ENCODE data around the gene GRAMD1C.
A peak's percentile ranks its signal among the peaks of the same experiment; 100 is the strongest.
"Not testable (repeated sequence)": the region's sequence is repeated elsewhere in the genome, so short reads cannot be mapped to it uniquely, and the experiment has no call there.

GRAMD1C gene

GRCh38 chr3:113838631-113839209 is at the start of gene GRAMD1C:
TSS of gene GRAMD1C (plus strand) at chr3:113838788. CDS start at chr3:113838910, 122 bp downstream.
- DNase-seq (ENCODE audit: low spot score): peak; percentile 88

DNA sequence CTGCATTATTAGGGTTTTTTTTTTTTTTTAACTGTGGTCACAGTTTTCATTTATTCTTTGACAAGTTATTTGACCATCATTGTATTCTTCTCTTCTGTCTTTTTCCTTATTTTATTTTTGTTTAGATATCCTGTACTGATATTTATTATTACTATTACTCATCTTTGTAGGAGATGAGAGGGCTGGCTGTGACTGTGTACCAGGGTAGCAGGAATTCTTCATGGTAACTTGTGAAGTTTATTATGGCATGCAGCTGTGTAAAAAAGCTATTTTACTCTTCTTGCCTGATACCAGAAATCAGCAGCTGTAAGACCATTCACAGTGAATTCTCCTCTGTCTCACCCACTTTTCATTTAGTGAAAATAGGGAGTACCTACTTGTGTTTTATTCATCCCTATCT is 47.2 kb upstream of the GRAMD1C start:
- no peak for DNase-seq (ENCODE audit: low spot score)

- DNase-seq (ENCODE audit: low spot score): no peak
These were observed 44.1 kb upstream of the GRAMD1C start for GRCh38 chr3:113794526-113794925.

- no peak for DNase-seq (ENCODE audit: low spot score)
These were observed 42.9 kb upstream of the GRAMD1C start for GRCh38 chr3:113795693-113796092.

DNA sequence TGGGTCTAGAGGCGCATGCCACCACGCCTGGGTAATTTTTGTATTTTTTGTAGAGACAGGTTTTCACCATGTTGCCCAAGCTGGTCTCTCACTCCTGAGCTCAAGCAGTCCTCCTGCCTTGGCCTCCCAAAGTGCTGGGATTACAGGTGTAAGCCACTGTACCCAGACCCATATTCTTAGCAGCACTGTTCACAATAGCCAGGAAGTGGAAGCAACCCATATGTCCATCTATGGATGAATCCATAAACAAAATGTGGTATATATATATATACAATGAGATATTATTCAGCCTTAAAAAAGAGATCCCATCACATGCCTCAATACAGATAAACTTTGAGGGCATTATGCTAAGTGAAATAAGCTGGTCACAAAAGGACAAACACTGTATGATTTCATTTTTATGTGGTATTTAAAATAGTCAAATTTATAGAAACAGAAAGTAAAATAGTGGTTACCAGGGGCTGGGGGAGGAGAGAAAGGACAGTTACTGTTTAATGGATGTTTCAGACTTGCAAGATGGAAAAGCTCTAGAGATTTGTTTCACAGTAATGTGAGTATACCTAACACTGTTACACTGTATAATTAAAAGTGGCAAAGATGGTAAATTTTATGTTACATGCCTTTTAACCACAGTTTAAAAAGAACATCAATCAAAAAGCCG is 35.7 kb upstream of the GRAMD1C start:
- DNase-seq (ENCODE audit: low spot score): no peak

DNA sequence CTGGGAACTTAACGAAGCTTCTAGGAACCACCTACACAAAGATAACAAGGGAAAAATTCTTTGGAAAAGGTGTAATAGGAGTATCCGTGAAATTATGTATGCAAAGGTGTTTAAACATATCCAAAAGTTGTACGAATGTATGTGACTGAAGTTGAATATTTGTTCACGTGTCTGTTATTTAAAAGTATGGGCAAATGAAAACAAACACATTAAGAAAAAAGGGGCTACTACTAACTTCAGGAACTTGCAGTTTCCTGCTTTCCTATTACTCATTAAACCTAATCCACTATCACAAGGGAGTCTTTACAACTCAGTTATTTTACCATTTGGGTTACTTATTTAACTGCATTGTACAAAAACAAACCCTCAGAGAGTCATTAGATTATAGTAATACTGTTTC is 33.9 kb upstream of the GRAMD1C start:
- DNase-seq (ENCODE audit: low spot score): no peak

DNA sequence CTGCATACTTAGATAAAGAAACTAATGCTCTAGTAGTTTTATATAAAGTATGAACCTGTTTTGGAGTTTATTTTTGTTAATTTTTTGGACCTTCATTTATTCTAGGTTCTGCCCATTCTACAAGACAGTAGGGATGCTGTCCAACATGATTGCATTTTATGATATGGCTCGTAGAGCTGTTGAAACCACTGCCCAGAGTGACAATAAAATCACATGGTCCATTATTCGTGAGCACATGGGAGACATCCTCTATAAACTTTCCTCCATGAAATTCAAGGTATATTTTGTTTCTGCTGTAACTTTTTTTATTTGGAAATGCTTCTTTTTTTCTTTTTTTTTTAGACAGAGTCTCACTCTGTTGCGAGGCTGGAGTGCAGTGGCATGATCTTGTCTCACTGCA is 33.3 kb upstream of the GRAMD1C start:
- DNase-seq (ENCODE audit: low spot score): no peak

DNA sequence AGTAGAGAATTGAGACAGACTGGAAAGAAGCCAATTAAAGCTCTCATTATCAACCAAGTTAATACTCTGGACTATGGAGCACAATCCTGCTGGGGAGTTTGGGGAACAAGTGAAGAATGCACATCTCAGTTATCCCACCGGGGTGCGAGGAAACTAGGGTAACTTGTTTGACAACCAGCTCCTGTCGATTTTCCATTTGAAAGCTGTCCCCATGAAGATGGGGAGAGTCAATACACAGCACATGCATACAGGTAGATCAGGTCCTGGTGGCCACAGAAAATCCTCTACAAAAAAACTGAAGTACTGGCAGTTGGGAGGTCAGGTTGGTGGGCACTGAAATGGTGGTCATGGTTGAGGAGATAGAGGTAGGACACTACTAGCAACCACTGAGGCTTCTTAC is 25.7 kb upstream of the GRAMD1C start:
- DNase-seq (ENCODE audit: low spot score): no peak

- DNase-seq (ENCODE audit: low spot score): no peak
These were observed 18.7 kb upstream of the GRAMD1C start for GRCh38 chr3:113819866-113820265.

- DNase-seq (ENCODE audit: low spot score): no peak
These were observed 13.5 kb upstream of the GRAMD1C start for GRCh38 chr3:113825090-113825489.

DNA sequence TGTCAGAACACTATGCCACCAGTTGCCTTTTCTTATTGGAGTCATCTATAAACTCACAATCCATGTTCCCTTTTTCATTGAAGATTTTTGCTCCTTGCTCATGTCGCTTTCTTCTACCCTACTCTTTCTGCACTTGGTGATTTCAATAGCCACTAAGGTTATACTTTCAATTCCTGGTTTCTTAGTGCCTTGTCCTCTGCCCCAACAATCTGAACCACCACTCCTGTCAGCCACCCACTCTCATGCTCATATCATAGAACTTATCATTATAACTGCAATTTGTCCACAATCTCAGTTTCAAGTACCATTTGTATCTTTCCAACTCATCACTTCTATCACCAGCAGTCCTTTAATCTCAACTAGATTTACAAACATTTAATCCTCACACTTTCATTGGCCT is 10.0 kb upstream of the GRAMD1C start:
- DNase-seq (ENCODE audit: low spot score): no peak

DNA sequence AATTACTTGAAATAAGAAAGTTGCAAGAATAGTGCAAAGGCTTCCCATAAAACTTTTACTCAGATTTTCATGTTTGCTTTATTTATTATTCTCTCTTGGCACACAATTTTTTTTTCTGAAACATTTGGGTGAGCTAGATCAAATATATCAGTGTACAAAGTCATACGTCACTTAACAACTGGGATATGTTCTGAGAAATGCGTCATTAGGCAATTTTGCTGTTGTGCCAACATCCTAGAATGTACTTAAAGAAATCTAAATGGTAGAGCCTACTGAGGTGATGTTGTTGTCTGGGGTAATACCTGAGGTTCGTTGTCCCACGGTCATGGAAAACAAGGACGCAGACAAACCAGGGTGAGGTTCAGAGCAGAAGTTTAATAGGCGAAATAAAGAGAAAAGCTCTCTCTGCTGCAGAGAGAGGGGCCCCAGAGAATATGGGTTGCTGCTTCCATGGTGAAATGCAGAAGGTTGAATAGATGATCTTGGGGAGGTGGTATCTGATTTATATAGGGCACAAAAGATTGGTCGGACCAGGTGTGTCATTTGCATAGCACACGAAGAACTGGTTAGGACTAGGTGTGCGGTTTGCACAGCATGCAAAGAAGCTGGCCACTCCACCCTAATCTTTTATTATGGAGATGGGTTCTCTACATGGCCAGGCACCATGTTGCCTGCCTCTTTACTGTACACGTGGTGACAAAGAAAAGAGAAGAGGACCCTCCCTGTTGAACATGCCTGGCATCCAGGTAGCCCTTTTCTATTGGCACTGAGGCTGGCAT is 8.8 kb upstream of the GRAMD1C start:
- DNase-seq (ENCODE audit: low spot score): no peak

DNA sequence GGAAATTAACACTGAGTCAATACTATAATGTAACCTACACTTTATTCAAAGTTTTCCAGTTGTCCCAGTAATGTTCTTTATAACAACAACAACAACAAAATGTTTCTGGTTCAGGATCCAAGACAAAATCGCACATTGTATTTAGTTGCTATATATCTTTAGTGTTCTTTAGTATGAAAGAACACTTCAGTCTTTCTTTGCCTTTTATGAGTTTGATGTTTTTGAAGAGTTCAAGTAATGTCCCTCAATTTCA is 7.6 kb upstream of the GRAMD1C start:
- no peak for DNase-seq (ENCODE audit: low spot score)

DNA sequence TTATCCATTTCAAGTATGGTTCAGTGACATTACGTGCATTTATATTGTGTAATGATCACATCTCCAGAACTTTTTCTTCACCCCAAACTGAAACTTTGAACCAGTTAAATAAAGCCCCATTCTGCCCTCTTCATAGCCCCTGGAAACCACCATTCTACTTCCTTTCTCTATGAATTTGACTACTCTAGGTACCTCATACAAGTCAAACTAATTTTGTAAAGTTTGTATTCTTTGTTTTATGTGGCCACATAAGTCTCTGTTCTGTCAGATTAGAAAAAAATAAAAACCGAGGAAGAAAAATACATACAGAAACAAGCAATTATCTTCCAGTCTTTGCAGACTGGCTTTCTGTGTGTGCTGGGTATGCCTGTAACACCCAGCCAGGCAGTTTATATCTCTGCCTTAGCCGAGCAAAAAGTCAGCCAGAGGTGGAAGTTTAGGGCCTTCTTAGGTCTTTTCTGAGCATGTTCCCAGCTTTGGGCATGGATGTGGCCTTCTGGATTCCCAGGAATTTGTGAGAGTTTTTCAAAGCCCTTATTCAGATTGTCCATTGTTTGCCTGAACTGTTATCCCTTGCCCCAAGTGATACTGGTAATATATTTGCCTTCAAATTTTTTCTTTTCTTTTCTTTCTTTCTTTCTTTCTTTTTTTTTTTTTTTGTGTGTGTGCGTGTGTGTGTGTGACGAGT is 6.0 kb upstream of the GRAMD1C start:
- no peak for DNase-seq (ENCODE audit: low spot score)

- no peak for DNase-seq (ENCODE audit: low spot score)
These were observed 3.6 kb upstream of the GRAMD1C start for GRCh38 chr3:113834983-113835382.

- DNase-seq (ENCODE audit: low spot score): no peak
These were observed 963 bp downstream of the GRAMD1C start for GRCh38 chr3:113839551-113839950.

DNA sequence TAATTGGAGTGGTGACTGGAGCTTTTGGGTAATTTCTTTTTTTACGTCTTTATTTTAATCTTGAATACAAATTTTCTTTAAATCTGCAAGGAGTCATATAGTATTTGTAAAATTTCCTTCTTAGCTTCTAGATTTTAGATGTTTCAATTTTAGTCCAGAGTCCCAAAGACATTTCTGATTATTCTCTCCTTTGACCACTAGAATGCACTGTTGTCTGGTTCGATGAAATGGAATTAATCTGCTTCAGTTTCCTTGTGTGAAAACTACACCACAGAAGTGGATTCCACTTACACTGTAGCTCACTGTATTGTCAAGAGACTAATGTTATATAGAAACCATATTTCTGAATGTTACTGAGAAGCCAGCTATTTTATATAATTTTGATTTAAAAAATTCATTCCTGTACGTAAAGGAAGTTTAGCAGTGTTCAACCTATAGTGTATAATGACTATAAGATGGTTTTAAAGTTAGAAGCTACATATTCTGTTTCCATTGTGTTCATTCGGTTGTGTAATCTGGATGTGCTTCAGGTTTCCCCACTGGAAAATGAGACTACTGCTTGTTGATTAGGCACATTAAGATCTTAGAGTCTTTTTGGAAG is 6.1 kb downstream of the GRAMD1C start:
- peak; percentile 41 for DNase-seq (ENCODE audit: low spot score)

DNA sequence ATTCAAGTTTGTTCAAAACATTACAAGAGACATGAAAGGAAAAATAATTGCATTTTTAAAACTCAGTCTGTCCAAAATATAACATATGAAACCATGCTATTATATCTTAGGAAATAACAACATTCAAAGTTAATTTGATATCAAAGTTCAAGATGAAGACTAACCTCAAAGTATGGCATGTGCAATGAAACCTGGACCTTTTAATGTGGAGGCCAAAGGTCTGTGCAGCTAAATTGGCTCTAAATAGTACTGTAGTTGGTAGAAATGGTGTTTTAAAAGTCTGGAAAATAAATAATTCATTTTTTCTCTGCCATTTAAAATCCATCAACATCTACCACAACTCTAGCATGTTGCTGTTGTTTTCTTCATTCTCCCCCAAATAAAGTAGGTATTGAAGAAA is 8.7 kb downstream of the GRAMD1C start:
- no peak for DNase-seq (ENCODE audit: low spot score)

DNA sequence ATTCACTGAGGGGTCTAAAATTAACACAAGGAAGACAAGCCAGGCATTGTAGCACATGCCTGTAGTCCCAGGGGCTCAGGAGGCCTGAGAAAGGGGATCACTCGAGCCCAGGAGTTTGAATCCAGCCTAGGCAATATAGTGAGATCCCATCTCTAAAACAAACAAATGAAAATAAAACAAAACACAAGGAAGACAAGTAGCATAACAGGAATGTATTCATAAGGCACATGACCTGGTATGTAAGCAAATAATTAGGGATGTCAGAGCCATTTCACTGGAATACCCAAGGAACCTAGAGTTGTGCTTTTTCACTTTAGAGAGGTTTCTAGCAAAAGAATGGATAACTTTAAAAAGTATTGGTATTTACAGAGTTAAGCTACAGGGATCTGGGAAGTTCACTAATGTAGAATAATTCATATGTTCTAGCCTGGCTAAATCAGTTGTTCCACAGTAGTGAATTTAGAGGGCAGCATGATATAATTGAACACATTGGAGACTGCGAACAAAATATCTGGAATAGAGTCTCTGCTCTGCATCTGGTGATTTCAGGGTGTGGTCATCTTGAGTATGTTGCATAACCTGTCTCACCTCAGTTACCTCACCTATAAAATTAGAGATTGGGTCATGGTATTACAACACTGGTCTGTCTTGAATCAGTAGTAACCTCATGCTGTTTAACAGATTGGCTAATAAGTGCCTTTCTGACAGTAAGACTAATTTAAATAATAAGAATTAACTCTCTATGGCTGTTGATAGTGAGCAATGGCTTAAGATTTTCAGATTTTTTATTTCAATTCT is 9.3 kb downstream of the GRAMD1C start:
- DNase-seq (ENCODE audit: low spot score): no peak

DNA sequence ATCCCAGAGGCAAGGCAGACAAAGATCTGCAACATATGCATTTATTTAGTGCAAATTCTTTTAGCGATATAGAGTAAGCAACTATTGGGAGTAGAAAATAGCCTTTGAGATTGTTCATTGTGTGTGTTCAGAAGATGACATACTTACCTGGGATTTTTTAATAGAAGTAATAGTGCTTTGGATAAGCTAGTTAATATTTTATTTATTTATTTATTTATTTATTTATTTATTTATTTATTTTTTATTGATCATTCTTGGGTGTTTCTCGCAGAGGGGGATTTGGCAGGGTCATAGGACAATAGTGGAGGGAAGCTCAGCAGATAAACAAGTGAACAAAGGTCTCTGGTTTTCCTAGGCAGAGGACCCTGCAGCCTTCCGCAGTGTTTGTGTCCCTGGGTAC is 10.5 kb downstream of the GRAMD1C start:
- DNase-seq (ENCODE audit: low spot score): not testable (repeated sequence)

- DNase-seq (ENCODE audit: low spot score): not testable (repeated sequence)
These were observed 11.3 kb downstream of the GRAMD1C start for GRCh38 chr3:113849841-113850240.

GRCh38 chr3:113850391-113850790 is 11.8 kb downstream of the GRAMD1C start:
- DNase-seq (ENCODE audit: low spot score): not testable (repeated sequence)

All from CD4-positive, alpha-beta T cell treated with Interleukin-2 at 100 ng/mL for 4 hours (primary cell).